HL-60 (cell line): ENCODE measurements around the gene BTBD2.

Experiments used
- DNase-seq, 2 experiments: peaks; one replicate each; pipeline ENCODE4 v3.0.0-alpha.2; 2010 to 2020; ENCODE audit warnings: low read depth in 1 of 2, low spot score in 1 of 2
- H3K27ac ChIP-seq: fragments of 250-450 bp; sonication (Bioruptor Pico); replicated peaks from 2 replicates; pipeline ENCODE4 v1.5.1; 2020; ENCODE audit warnings: mild to moderate bottlenecking, moderate library complexity
- H3K27me3 ChIP-seq: fragments of 250-450 bp; sonication (Bioruptor Pico); 2 replicates; pipeline ENCODE4 v1.5.1; 2021; ENCODE audit warnings: mild to moderate bottlenecking, moderate library complexity; ENCODE audit not compliant: insufficient read depth, poor library complexity, severe bottlenecking
- H3K4me3 ChIP-seq: replicated peaks from 2 replicates; pipeline ENCODE4 v1.5.1; 2011; ENCODE audit warnings: mild to moderate bottlenecking, control low read depth, low read length; ENCODE audit not compliant: insufficient read depth
- GABPA ChIP-seq: IDR thresholded peaks from 2 replicates; pipeline ENCODE4 v1.6.1; 2012; ENCODE audit warnings: low read depth
- POLR2AphosphoS5 ChIP-seq: IDR thresholded peaks from 2 replicates; pipeline ENCODE4 v1.6.1; 2012; ENCODE audit warnings: low read depth
- SPI1 ChIP-seq: IDR thresholded peaks from 2 replicates; pipeline ENCODE4 v1.6.1; 2012; ENCODE audit warnings: low read depth, mild to moderate bottlenecking, borderline replicate concordance
- TF ChIP-seq, protein P1 (sequence below): IDR thresholded peaks from 2 replicates; pipeline ENCODE4 v1.6.1; 2012; ENCODE audit warnings: low read depth; ENCODE audit not compliant: insufficient replicate concordance
- TF ChIP-seq, protein P2 (sequence below): IDR thresholded peaks from one replicate; pipeline ENCODE4 v1.5.1; 2011; ENCODE audit warnings: low read length, control low read depth, inconsistent platforms; ENCODE audit not compliant: insufficient read depth

BTBD2 gene

DNA sequence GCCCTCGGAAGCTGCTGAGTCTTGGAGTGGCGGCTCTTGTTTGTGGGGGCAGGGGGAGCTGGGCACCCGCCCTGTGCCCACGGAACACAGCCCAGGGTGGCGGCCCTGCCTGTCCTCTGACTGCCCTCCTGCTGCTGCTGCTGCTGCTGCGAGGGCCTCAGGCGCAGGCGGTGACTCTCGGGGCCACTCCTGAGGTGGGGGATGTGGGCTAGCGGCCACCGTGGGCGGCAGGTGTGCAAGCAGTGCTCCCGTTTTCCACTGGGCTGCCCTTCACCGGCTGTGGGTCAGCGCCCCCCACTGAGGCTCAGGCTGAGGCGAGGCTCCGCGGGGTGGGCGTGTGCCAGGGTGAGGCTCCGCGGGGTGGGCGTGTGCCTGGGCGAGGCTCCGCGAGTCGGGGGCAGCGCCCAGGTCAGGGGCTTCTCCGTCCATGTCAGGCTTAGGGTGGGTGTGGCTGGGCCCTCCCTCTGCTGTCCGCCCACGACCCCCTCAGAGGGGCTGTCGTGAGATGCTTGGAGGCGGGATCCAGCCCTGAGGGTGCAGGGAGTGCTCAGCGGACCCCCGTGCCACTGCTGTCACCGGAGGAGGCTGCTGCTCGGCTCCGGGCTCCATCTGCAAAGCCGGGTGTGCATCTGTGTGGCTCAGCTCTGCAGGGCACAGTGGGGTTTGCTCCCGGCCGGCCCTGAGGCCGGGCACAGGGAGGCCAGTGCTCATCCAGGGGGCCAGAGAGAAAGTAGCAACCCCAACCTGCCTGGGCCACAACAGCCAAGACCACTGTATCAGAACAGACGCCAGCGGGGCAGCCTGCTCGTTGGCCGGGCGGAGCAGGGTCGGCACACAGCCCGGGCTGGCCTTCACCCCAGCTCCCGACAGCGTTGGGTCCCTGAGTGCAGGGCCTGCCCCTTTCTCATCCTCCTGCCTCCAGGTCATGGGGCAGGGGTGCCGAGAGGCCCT lies 60.1 kb downstream of the BTBD2 start:
- H3K27me3 ChIP-seq: no peaks in the 10 kb centered on the region
- TF ChIP-seq, protein P1, sequence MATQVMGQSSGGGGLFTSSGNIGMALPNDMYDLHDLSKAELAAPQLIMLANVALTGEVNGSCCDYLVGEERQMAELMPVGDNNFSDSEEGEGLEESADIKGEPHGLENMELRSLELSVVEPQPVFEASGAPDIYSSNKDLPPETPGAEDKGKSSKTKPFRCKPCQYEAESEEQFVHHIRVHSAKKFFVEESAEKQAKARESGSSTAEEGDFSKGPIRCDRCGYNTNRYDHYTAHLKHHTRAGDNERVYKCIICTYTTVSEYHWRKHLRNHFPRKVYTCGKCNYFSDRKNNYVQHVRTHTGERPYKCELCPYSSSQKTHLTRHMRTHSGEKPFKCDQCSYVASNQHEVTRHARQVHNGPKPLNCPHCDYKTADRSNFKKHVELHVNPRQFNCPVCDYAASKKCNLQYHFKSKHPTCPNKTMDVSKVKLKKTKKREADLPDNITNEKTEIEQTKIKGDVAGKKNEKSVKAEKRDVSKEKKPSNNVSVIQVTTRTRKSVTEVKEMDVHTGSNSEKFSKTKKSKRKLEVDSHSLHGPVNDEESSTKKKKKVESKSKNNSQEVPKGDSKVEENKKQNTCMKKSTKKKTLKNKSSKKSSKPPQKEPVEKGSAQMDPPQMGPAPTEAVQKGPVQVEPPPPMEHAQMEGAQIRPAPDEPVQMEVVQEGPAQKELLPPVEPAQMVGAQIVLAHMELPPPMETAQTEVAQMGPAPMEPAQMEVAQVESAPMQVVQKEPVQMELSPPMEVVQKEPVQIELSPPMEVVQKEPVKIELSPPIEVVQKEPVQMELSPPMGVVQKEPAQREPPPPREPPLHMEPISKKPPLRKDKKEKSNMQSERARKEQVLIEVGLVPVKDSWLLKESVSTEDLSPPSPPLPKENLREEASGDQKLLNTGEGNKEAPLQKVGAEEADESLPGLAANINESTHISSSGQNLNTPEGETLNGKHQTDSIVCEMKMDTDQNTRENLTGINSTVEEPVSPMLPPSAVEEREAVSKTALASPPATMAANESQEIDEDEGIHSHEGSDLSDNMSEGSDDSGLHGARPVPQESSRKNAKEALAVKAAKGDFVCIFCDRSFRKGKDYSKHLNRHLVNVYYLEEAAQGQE: no peak
- TF ChIP-seq, protein P2, sequence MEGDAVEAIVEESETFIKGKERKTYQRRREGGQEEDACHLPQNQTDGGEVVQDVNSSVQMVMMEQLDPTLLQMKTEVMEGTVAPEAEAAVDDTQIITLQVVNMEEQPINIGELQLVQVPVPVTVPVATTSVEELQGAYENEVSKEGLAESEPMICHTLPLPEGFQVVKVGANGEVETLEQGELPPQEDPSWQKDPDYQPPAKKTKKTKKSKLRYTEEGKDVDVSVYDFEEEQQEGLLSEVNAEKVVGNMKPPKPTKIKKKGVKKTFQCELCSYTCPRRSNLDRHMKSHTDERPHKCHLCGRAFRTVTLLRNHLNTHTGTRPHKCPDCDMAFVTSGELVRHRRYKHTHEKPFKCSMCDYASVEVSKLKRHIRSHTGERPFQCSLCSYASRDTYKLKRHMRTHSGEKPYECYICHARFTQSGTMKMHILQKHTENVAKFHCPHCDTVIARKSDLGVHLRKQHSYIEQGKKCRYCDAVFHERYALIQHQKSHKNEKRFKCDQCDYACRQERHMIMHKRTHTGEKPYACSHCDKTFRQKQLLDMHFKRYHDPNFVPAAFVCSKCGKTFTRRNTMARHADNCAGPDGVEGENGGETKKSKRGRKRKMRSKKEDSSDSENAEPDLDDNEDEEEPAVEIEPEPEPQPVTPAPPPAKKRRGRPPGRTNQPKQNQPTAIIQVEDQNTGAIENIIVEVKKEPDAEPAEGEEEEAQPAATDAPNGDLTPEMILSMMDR: no peak
- TF ChIP-seq GABPA (no peak), POLR2AphosphoS5 (no peak), SPI1 (no peak)
- H3K27ac ChIP-seq: no peak overlapping the region
- no peak for DNase-seq
- no peak overlapping the region for H3K4me3 ChIP-seq

DNA sequence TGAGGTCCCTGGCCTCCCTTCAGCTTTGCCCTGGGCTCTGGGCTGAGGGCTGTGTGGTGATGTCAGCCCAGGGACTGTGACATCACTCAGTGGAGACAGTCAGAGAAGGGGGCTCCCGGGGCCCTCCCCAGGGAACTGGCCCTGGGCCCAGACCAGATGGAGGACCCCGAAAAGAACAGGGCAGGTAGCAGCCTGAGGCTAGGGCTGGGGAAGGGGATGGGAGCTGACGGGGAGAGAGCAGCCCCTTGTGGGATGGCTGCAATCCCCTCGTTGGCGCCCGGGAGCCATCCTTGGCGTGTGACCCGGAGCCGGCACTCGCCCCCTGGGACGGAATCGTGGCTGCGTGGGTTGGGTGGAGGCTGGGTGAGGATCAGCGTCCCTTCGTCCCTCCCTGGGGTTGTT lies 61.0 kb downstream of the BTBD2 start:
- DNase-seq: no peak
- no peak overlapping the region for H3K4me3 ChIP-seq
- no peak overlapping the region for H3K27ac ChIP-seq
- no peaks in the 10 kb centered on the region for H3K27me3 ChIP-seq
- TF ChIP-seq, protein P2: no peak
- TF ChIP-seq, protein P1: no peak
- TF ChIP-seq GABPA (no peak), SPI1 (no peak), POLR2AphosphoS5 (no peak)

DNA sequence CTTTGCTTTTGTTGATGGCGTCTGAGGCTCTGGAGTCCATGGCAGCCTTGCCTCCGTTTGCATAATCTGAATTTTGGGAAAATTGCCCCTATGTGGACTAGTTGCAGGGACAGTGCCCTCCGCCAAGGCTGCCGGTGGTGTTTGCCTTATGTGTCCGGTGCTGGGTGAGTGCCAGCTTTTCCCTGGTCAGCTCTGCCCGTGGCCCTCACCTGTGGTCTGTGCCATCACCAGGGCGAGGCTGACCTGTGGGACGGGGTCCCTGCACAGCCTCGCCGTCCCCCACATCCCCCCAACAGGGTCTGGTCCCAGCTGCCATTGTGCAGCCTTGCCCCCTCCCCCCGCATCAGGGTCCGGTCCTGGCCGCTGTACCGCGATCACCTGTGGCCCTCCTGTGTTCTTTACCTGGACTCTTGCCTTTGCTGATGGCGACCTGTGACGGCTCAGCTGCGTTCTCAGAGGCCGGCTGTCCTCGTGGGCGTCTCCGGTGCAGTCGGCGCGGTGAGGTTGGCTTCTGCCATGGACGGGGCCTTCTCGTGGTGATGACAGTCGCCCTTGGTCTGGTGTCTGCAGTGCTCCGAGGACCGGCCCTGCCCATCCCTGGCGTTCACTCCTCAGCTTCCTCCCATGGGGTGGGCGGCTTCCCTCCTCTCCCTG lies 61.9 kb downstream of the BTBD2 start:
- TF ChIP-seq, protein P2: no peak
- no peak for TF ChIP-seq POLR2AphosphoS5
- TF ChIP-seq, protein P1: no peak
- DNase-seq: no peak
- H3K4me3 ChIP-seq: no peak overlapping the region
- H3K27me3 ChIP-seq: no peaks in the 10 kb centered on the region
- no peak overlapping the region for H3K27ac ChIP-seq
